Endothelial cell of umbilical vein (primary cell): ENCODE results near the gene IL1RL2. TPM values are rescaled to one million over a fixed set of nuclear protein-coding genes. Genes with fewer than 3 reads are reported as not detected.

Experiments
- BruUV-seq: library from RNA; stranded (reverse); fragments of 400-500 nt; replicated peaks from 2 replicates; lab custom pipeline; 2021; lab: Mats Ljungman, UMichigan
- CTCF ChIA-PET: fragments of 300-600, 350-600 bp; sonication (Branson Sonifier 250); formaldehyde crosslinking; loops from one replicate; lab custom pipeline; 2021; ENCODE audit warnings: antibody characterized with exemption, inconsistent platforms; lab: Charles Lee
- POLR2A ChIA-PET: fragments of 300-600, 350-600 bp; sonication (Branson Sonifier 250); formaldehyde crosslinking; loops from one replicate; lab custom pipeline; 2021; ENCODE audit warnings: antibody characterized with exemption, inconsistent platforms; lab: Charles Lee
- DNase-seq: peaks from one replicate; pipeline ENCODE4 v3.0.0-alpha.2; 2011; ENCODE audit warnings: low read depth, low spot score
- FAIRE-seq: peaks from 2 replicates; lab custom pipeline; 2011; peaks lifted over from hg19 to GRCh38; lab: Jason Lieb, UNC
- H2AFZ ChIP-seq: 2 replicates; pipeline ENCODE4 v1.6.0; 2012; ENCODE audit warnings: low read depth, low read length, control low read depth, inconsistent platforms
- H3K27ac ChIP-seq: 2 replicates; pipeline ENCODE4 v1.5.1; 2011; ENCODE audit warnings: low read depth, mild to moderate bottlenecking, control low read depth, low read length, moderate library complexity; ENCODE audit not compliant: insufficient read depth
- H3K27me3 ChIP-seq, 2 experiments: 2 replicates each; pipeline versions ENCODE4 v1.6.0 to v1.6.1; 2011; ENCODE audit warnings: low read length in 2 of 2, mixed read lengths in 1 of 2; ENCODE audit not compliant: control insufficient read depth in 2 of 2, insufficient read depth in 2 of 2
- H3K36me3 ChIP-seq, 2 experiments: 2 replicates in 1 of 2; 3 replicates in 1 of 2; pipeline ENCODE4 v1.5.1; 2011; ENCODE audit warnings: low read length in 2 of 2, mild to moderate bottlenecking in 1 of 2, moderate library complexity in 1 of 2; ENCODE audit not compliant: control insufficient read depth in 2 of 2, insufficient read depth in 2 of 2; ENCODE audit errors: extremely low read depth in 1 of 2
- H3K4me1 ChIP-seq: 3 replicates; pipeline ENCODE4 v1.5.1; 2011; ENCODE audit warnings: mild to moderate bottlenecking, low read length; ENCODE audit not compliant: control insufficient read depth, insufficient read depth; ENCODE audit errors: extremely low read depth
- H3K4me2 ChIP-seq: 2 replicates; pipeline ENCODE4 v1.6.1; 2011; ENCODE audit warnings: low read length, control low read depth, mixed read lengths; ENCODE audit not compliant: insufficient read depth
- H3K4me3 ChIP-seq, 3 experiments: fragments of 200-600 bp in 1 of 3; sonication (generic), shearing (Covaris generic) in 1 of 3; replicated peaks in 1 of 3; 2 replicates each; pipeline ENCODE4 v1.5.1; 2011 to 2016; ENCODE audit warnings: control low read depth in 3 of 3, low read length in 3 of 3, mild to moderate bottlenecking in 2 of 3, inconsistent platforms in 1 of 3, low read depth in 1 of 3, moderate library complexity in 1 of 3; ENCODE audit not compliant: insufficient read depth in 1 of 3
- H3K79me2 ChIP-seq: 2 replicates; pipeline ENCODE4 v1.6.0; 2012; ENCODE audit warnings: low read length, inconsistent platforms; ENCODE audit not compliant: control insufficient read depth, insufficient read depth
- H3K9ac ChIP-seq: replicated peaks from 2 replicates; pipeline ENCODE3; 2011; ENCODE audit warnings: low read length, control low read depth; ENCODE audit not compliant: insufficient read depth; ENCODE audit errors: extremely low read depth
- H3K9me1 ChIP-seq: replicated peaks from 3 replicates; pipeline ENCODE4 v1.6.0; 2011; ENCODE audit warnings: mild to moderate bottlenecking, low read length; ENCODE audit not compliant: control insufficient read depth, insufficient read depth; ENCODE audit errors: extremely low read depth
- H3K9me3 ChIP-seq: replicated peaks from 2 replicates; pipeline ENCODE4 v1.5.1; 2012; ENCODE audit warnings: low read length, inconsistent platforms; ENCODE audit not compliant: control insufficient read depth, insufficient read depth
- H4K20me1 ChIP-seq: replicated peaks from 2 replicates; pipeline ENCODE3; 2011; ENCODE audit warnings: mild to moderate bottlenecking, low read length; ENCODE audit not compliant: control insufficient read depth, insufficient read depth; ENCODE audit errors: extremely low read depth
- CTCF ChIP-seq, 2 donors: IDR thresholded peaks; 1 replicate in 1 of 2; 2 replicates in 1 of 2; pipeline ENCODE4 v1.5.1; 2011; ENCODE audit warnings: low read length in 2 of 2, mild to moderate bottlenecking in 2 of 2, moderate library complexity in 2 of 2, control low read depth in 1 of 2, inconsistent platforms in 1 of 2, low read depth in 1 of 2; ENCODE audit not compliant: insufficient read depth in 1 of 2; ENCODE audit errors: extremely low read depth in 1 of 2
- EZH2 ChIP-seq: IDR thresholded peaks from 2 replicates; pipeline ENCODE4 v1.6.1; 2012; ENCODE audit warnings: borderline replicate concordance, low read depth, mild to moderate bottlenecking, moderate library complexity, low read length, inconsistent platforms; ENCODE audit not compliant: severe bottlenecking
- FOS ChIP-seq: IDR thresholded peaks from 2 replicates; pipeline ENCODE4 v1.6.1; 2011; ENCODE audit warnings: mild to moderate bottlenecking, low read length, moderate library complexity, borderline replicate concordance; ENCODE audit not compliant: insufficient read depth
- GATA2 ChIP-seq: IDR thresholded peaks from 2 replicates; pipeline ENCODE4 v1.7.0; 2011; ENCODE audit warnings: low read depth, mild to moderate bottlenecking, moderate library complexity, mixed read lengths, low read length; ENCODE audit not compliant: insufficient read length, insufficient read depth
- JUN ChIP-seq: IDR thresholded peaks from 2 replicates; pipeline ENCODE4 v1.6.1; 2011; ENCODE audit warnings: borderline replicate concordance, low read depth; ENCODE audit not compliant: insufficient read length, insufficient read depth
- MYC ChIP-seq: IDR thresholded peaks from one replicate; pipeline ENCODE4 v1.6.1; 2011; ENCODE audit warnings: mild to moderate bottlenecking, low read depth, low read length
- POLR2A ChIP-seq: IDR thresholded peaks from 2 replicates; pipeline ENCODE4 v1.6.1; 2012; ENCODE audit warnings: low read depth, mild to moderate bottlenecking, control low read depth, low read length
- POLR2AphosphoS5 ChIP-seq: IDR thresholded peaks from 2 replicates; pipeline ENCODE4 v1.6.1; 2012; ENCODE audit warnings: low read depth, mild to moderate bottlenecking, control low read depth, low read length, moderate library complexity; ENCODE audit not compliant: insufficient read depth
- dilution Hi-C: fragments of 300-500 bp; cut with MboI; formaldehyde crosslinking; loops from one replicate; pipeline ENCODE4 v1.15.0; 2019; ENCODE audit warnings: low sequenced_read_pairs; ENCODE audit not compliant: extremely low pct_ligation_motif_present
- intact Hi-C: fragments of 100-400 bp; cut with micrococcal nuclease; formaldehyde crosslinking; loops from one replicate; pipeline ENCODE4 v1.10.0; 2022
- polyA plus RNA-seq, 4 experiments: library from polyadenylated mRNA; depleted of rRNA in 3 of 4; stranded (reverse) in 3 of 4; unstranded in 1 of 4; fragments of >200 nt; gene quantifications; 2 replicates each; pipeline versions ENCODE4 v1.2.1 to v1.2.3, GENCODE V29; 2011 to 2012; ENCODE audit warnings: missing spikeins in 1 of 4
- total RNA-seq: library from RNA; stranded (reverse); gene quantifications from 2 replicates; pipeline ENCODE4 v1.2.3, GENCODE V29; 2021
- TF ChIP-seq, protein P1 (sequence below): IDR thresholded peaks from 2 replicates; pipeline ENCODE4 v1.6.1; 2011; ENCODE audit not compliant: insufficient read depth, insufficient read length

The IL1RL2 gene
- total and polyA plus RNA-seq, 2 donors (not counting 3 experiments of a cell fraction or from before 2014, with no cell fraction given): 0.11 TPM; not detected in 1

- no peaks in the 10 kb centered on the region for H4K20me1 ChIP-seq
- H3K36me3 ChIP-seq: no peaks in the 10 kb centered on the region
- no peak overlapping the region for H3K4me3 ChIP-seq
- FAIRE-seq: no peak
- H3K9ac ChIP-seq: no peak overlapping the region
- H3K27me3 ChIP-seq: no peaks in the 10 kb centered on the region
- intact Hi-C loops: no loop called here
- TF ChIP-seq POLR2A: no peak
- TF ChIP-seq, protein P1, sequence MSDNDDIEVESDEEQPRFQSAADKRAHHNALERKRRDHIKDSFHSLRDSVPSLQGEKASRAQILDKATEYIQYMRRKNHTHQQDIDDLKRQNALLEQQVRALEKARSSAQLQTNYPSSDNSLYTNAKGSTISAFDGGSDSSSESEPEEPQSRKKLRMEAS: no peak
- no peak for TF ChIP-seq POLR2AphosphoS5
- TF ChIP-seq FOS: no peak
- TF ChIP-seq JUN: no peak
- no peak for TF ChIP-seq MYC
- TF ChIP-seq GATA2: no peak
- no peak for TF ChIP-seq CTCF (IDR thresholded peaks at IDR 0.05; ENCODE audit: extremely low read depth in 1 of 2, insufficient read depth in 1 of 2, low read depth in 1 of 2, low read length in 2 of 2)
- TF ChIP-seq EZH2: no peak
- ChIA-PET POLR2A (no interaction called here), CTCF (interaction anchor here (2.2 to 2.6 kb wide), 3 partner anchors 10 to 120 kb away, joined by 5 to 23 read pairs (median 22); no protein-coding TSS in a partner anchor)
- no peak for DNase-seq
- no TSS peak for BruUV-seq
- H2AFZ ChIP-seq: no peak overlapping the region
- H3K9me1 ChIP-seq: no peaks in the 10 kb centered on the region
- peaks cover 2% of the 10 kb centered on the region for H3K9me3 ChIP-seq
- H3K4me1 ChIP-seq: peaks cover 14% of the 10 kb centered on the region
- dilution Hi-C loops: no loop called here
- H3K79me2 ChIP-seq: no peaks in the 10 kb centered on the region
- no peak overlapping the region for H3K4me2 ChIP-seq
- H3K27ac ChIP-seq: no peak overlapping the region
These were observed 46.4 kb upstream of the IL1RL2 start for GRCh38 chr2:102140377-102140776.
